HG03378 (cell line): ENCODE measurements around the gene PABPC1L2B.
"Not testable (repeated sequence)": the region's sequence is repeated elsewhere in the genome, so short reads cannot be mapped to it uniquely, and the experiment has no call there.

Experiments used
- ATAC-seq: cut with Tn5 transposase; IDR thresholded peaks from one replicate; pipeline ENCODE4 v1.9.1; 2021; ENCODE audit warnings: mild to moderate bottlenecking, moderate library complexity; ENCODE audit not compliant: unreplicated experiment

The PABPC1L2B gene

GRCh38 chrX:73002733-73003132 lies at the start of gene PABPC1L2B:
Gene PABPC1L2B, plus strand, starts transcription at chrX:73002939. Its CDS starts 704 bp downstream, at chrX:73003643.
- ATAC-seq: not testable (repeated sequence)

- ATAC-seq: not testable (repeated sequence)
Measured at GRCh38 chrX:72959971-72960370, 42.8 kb upstream of the PABPC1L2B start.

- not testable (repeated sequence) for ATAC-seq
Measured at GRCh38 chrX:72971859-72972258, 30.9 kb upstream of the PABPC1L2B start.

- not testable (repeated sequence) for ATAC-seq
Measured at GRCh38 chrX:72974885-72975284, 27.9 kb upstream of the PABPC1L2B start.

- ATAC-seq: not testable (repeated sequence)
Measured at GRCh38 chrX:72980894-72981469, 21.8 kb upstream of the PABPC1L2B start.

GRCh38 chrX:73004032-73004431 lies 1.3 kb downstream of the PABPC1L2B start:
- not testable (repeated sequence) for ATAC-seq

GRCh38 chrX:73021361-73022092 lies 18.8 kb downstream of the PABPC1L2B start:
- no peak for ATAC-seq

GRCh38 chrX:73022093-73022445 lies 19.3 kb downstream of the PABPC1L2B start:
- not testable (repeated sequence) for ATAC-seq

- ATAC-seq: no peak
Measured at GRCh38 chrX:73028876-73029275, 26.1 kb downstream of the PABPC1L2B start.
